ENCODE data around the gene APBA2.

The APBA2 gene

GRCh38 chr15:29083858-29084257 lies 198.1 kb downstream of the APBA2 start:
- H3K4me2 ChIP-seq (ENCODE audit: low read depth, low read length, poor library complexity, severe bottlenecking) = no peak overlapping the region
- peaks cover 26% of the 10 kb centered on the region; the same call in 1 of the 2 replicates for H3K36me3 ChIP-seq (ENCODE audit: insufficient read depth, low read length)
- H3K4me1 ChIP-seq (ENCODE audit: insufficient read depth, low read length, poor library complexity, severe bottlenecking) = peaks cover 5% of the 10 kb centered on the region
- no peaks in the 10 kb centered on the region for H3F3A ChIP-seq (ENCODE audit: low read depth)
- peaks cover 5% of the 10 kb centered on the region; the same call in 1 of the 2 replicates for H3K9me3 ChIP-seq (ENCODE audit: insufficient read depth, low read depth, low read length)
- H3K79me2 ChIP-seq (ENCODE audit: insufficient read depth, low read length) = no peaks in the 10 kb centered on the region
- H2AFZ ChIP-seq (ENCODE audit: low read length) = no peak overlapping the region
- H3K9ac ChIP-seq (ENCODE audit: low read depth, low read length, poor library complexity, severe bottlenecking) = no peak overlapping the region
- no peaks in the 10 kb centered on the region for H4K20me1 ChIP-seq (ENCODE audit: insufficient read depth, low read length, poor library complexity, severe bottlenecking)
- H3K27me3 ChIP-seq (ENCODE audit: insufficient read depth, low read length, poor library complexity, severe bottlenecking) = no peaks in the 10 kb centered on the region
- TF ChIP-seq CTCF (conservative IDR thresholded peaks at IDR 0.05; ENCODE audit: low read length) (no peak), EZH2phosphoT487 (IDR thresholded peaks at IDR 0.05; ENCODE audit: borderline replicate concordance) (no peak)
- no peaks in the 10 kb centered on the region for H3K9me2 ChIP-seq (replicated peaks; ENCODE audit: low read depth, low read length)
- H3K4me3 ChIP-seq (ENCODE audit: low read length, poor library complexity, severe bottlenecking) = no peak overlapping the region

GRCh38 chr15:29086001-29086400 lies 200.2 kb downstream of the APBA2 start:
- Histone ChIP-seq H3K4me1 (ENCODE audit: insufficient read depth, low read length, poor library complexity, severe bottlenecking) (peaks cover 5% of the 10 kb centered on the region), H3K4me2 (ENCODE audit: low read depth, low read length, poor library complexity, severe bottlenecking) (no peak overlapping the region), H3K79me2 (ENCODE audit: insufficient read depth, low read length) (no peaks in the 10 kb centered on the region), H3K9ac (ENCODE audit: low read depth, low read length, poor library complexity, severe bottlenecking) (no peak overlapping the region), H3K9me2 (replicated peaks; ENCODE audit: low read depth, low read length) (no peaks in the 10 kb centered on the region), H3K27me3 (ENCODE audit: insufficient read depth, low read length, poor library complexity, severe bottlenecking) (no peaks in the 10 kb centered on the region), H3K9me3 (ENCODE audit: insufficient read depth, low read depth, low read length) (peaks cover 5% of the 10 kb centered on the region; the same call in 1 of the 2 replicates), H4K20me1 (ENCODE audit: insufficient read depth, low read length, poor library complexity, severe bottlenecking) (no peaks in the 10 kb centered on the region), H2AFZ (ENCODE audit: low read length) (no peak overlapping the region), H3F3A (ENCODE audit: low read depth) (no peaks in the 10 kb centered on the region), H3K36me3 (ENCODE audit: insufficient read depth, low read length) (peaks cover 5% of the 10 kb centered on the region; the same call in 1 of the 2 replicates), H3K4me3 (ENCODE audit: low read length, poor library complexity, severe bottlenecking) (no peak overlapping the region)
- no peak for TF ChIP-seq CTCF (conservative IDR thresholded peaks at IDR 0.05; ENCODE audit: low read length)
- no peak for TF ChIP-seq EZH2phosphoT487 (IDR thresholded peaks at IDR 0.05; ENCODE audit: borderline replicate concordance)

GRCh38 chr15:29086891-29087290 lies 201.1 kb downstream of the APBA2 start:
- peaks cover 5% of the 10 kb centered on the region; the same call in 1 of the 2 replicates for H3K36me3 ChIP-seq (ENCODE audit: insufficient read depth, low read length)
- no peak overlapping the region for H2AFZ ChIP-seq (ENCODE audit: low read length)
- no peak for TF ChIP-seq EZH2phosphoT487 (IDR thresholded peaks at IDR 0.05; ENCODE audit: borderline replicate concordance)
- H3F3A ChIP-seq (ENCODE audit: low read depth) = no peaks in the 10 kb centered on the region
- H3K79me2 ChIP-seq (ENCODE audit: insufficient read depth, low read length) = no peaks in the 10 kb centered on the region
- H3K9ac ChIP-seq (ENCODE audit: low read depth, low read length, poor library complexity, severe bottlenecking) = no peak overlapping the region
- H4K20me1 ChIP-seq (ENCODE audit: insufficient read depth, low read length, poor library complexity, severe bottlenecking) = no peaks in the 10 kb centered on the region
- H3K27me3 ChIP-seq (ENCODE audit: insufficient read depth, low read length, poor library complexity, severe bottlenecking) = no peaks in the 10 kb centered on the region
- no peak overlapping the region for H3K4me3 ChIP-seq (ENCODE audit: low read length, poor library complexity, severe bottlenecking)
- no peaks in the 10 kb centered on the region for H3K9me2 ChIP-seq (replicated peaks; ENCODE audit: low read depth, low read length)
- H3K9me3 ChIP-seq (ENCODE audit: insufficient read depth, low read depth, low read length) = peaks cover 5% of the 10 kb centered on the region; the same call in 1 of the 2 replicates
- peaks cover 5% of the 10 kb centered on the region for H3K4me1 ChIP-seq (ENCODE audit: insufficient read depth, low read length, poor library complexity, severe bottlenecking)
- no peak overlapping the region for H3K4me2 ChIP-seq (ENCODE audit: low read depth, low read length, poor library complexity, severe bottlenecking)
